GM19467 (cell line): ENCODE data around the gene TMC6.
"Not testable (repeated sequence)": the region's sequence is repeated elsewhere in the genome, so short reads cannot be mapped to it uniquely, and the experiment has no call there.

Experiments used
- ATAC-seq: cut with Tn5 transposase; IDR thresholded peaks from one replicate; pipeline ENCODE4 v1.9.1; 2021; ENCODE audit warnings: mild to moderate bottlenecking, moderate library complexity; ENCODE audit not compliant: unreplicated experiment

TMC6 gene

DNA sequence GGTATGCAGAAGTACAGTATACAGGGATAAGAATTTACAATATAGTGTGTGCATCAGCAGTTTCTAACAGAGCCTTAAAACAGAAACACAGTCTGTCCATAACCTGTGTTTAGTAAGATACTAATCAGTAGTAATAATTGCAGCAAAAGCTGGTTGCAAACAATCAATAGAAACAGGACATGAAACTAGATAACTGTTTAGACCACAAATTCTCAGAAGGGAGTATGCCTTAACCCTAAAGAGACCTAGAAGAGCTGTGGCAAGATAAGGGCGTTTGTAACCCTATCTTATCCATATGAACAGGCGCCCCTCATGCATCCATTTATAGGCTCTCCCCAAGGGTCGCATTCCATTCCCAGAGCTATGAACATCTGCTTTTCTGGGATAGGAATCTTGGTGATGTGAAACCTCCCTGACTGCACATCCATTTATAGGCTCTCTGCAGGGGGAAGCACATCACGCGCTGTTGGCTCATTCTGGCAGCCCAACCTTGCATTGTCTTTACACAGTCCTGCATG is 46.1 kb downstream of the TMC6 start:
- not testable (repeated sequence) for ATAC-seq

DNA sequence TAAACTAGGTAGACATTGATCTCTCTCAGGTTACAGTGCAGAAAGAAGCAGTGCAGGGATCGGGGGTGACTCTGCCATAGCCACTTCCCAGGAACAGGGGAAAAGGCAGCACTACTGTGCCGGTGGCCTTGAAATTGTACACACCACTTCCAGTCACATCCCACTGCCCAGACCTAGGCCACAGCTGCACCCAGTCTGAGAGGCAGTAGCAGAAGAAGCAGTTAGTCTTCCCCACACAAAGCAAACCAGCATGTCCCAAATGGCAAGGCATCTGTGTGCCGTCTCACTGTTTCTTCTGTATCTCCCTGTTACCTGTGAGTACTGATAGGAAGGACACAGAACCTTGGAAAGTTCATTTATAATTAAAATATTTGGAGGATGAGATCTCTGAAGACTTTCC is 47.0 kb downstream of the TMC6 start:
- no peak for ATAC-seq

DNA sequence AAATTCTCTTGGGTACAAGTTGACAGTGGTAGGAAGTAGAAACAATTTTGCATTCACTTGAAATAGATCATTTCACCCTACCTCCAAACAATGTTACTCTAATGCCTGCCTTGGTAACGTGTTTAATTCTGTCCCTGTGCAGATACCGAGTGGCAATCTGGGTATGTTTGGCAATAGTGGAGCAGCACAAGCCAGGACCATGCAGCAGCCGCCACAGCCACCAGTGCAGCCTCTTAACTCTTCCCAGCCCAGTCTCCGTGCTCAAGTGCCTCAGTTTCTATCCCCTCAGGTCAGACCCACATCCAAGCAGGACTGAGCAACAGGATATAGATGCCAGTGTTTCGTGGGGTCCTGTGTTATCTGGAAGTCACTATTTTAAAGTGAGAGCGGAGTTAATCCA is 49.3 kb downstream of the TMC6 start:
- ATAC-seq, result no peak

- ATAC-seq, result no peak
Measured at GRCh38 chr17:78075545-78075944, 53.0 kb downstream of the TMC6 start.

DNA sequence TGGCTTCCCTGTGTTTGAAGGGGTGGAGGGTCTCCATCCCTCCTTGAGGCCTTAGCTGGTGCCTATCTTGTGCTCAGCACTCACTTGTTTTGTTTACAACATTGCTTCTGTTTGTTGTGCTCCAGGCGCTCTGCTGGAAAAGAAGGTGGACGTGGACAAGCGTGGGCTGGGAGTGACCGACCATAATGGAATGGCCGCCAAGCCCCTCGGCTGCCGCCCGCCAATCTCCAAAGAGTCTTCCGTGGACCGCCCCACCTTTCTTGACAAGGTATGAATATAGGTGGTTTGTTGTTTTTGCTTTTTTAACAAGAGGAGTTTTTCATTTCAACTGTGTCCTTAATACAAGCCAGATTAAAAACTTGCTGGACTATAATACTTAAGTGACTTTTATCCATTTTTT is 53.5 kb downstream of the TMC6 start:
- no peak for ATAC-seq

DNA sequence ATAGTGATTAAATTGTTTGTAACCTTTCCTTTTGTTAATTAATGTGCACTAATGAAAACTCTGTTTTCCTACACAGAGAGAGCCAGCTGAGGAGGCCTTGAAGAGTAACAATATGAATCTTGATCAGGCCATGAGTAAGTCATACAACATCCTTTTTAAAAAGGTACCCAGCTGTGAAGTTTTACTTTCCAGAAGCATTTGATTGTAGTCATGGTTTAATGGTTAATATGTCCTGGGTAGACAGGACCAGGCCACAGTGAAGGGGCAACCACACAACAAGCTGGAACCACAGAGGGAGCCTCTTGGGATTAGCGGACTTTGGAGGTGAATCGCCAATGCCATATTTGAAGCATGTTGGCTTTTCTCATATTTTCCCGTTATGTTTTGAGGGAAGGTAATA is 55.6 kb downstream of the TMC6 start:
- no peak for ATAC-seq

DNA sequence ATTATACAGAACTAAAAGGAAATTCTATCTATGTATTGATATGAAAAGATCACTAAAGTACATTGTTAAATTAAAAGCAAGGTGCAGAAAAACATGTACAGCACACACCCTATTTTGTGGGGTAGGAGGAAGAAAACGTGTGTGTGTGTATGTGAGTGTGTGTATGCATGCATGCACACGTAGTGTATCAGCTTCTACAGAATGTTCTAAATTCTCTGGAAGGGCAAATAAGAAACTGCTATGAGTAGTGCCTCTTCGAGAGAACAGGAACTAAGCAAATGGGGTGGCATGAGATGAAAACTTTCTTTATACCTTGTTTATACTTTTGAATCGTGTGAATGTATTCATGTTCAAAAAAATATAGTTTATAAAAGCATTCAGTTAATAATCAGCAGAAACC is 58.9 kb downstream of the TMC6 start:
- no peak for ATAC-seq

GRCh38 chr17:78066976-78067375 is 61.6 kb downstream of the TMC6 start:
- ATAC-seq, result not testable (repeated sequence)

- no peak for ATAC-seq
Measured at GRCh38 chr17:78064708-78065107, 63.8 kb downstream of the TMC6 start.

GRCh38 chr17:78063489-78063888 is 65.1 kb downstream of the TMC6 start:
- ATAC-seq, result no peak

GRCh38 chr17:78062596-78062995 is 66.0 kb downstream of the TMC6 start:
- no peak for ATAC-seq
